ENCODE measurements around the gene ANKS6.

DNA sequence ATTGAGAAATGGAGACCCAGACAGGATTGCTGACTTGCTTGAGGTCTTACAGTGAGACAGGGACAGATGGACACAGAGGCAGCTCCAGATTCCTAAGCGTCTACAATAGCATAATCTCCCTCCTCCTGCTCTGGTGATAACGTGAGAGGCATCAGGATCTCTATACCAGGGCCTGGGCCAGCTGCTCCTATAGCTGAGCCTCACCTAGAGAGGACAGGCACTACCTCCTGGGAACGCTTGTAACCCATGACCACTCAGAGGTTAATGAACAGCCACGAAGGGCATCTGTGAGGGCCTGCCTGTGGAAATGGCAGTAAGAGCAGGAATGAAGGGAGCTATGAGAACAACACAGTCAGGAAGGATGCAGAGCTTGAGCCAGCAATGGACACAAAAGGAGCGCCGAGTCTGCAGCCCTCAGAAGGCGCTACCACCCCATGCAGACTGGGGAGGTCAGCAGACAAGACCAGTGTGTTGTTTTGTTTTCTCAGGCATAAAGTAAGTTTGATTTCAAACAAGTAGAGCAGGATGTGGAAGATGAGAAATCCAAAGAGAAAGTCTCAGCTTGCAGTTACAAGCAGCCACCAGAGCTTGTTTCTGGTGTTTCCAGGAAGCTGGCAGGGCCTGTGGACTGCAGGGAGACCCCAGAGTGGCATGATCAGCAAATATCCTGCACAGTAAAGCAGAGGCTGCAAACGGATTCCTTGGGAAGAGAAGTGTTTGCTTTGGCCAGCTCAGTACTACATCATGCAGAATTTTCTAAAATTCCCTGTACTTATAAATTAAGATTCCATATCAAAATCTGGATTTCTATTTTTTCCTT is 17.4 kb downstream of the ANKS6 start:
- TF ChIP-seq CTCF (IDR thresholded peaks at IDR 0.05) (no peak), POLR2A (IDR thresholded peaks at IDR 0.05) (no peak), POLR2AphosphoS5 (IDR thresholded peaks at IDR 0.05) (no peak)

Measured in stomach (tissue), 4 donors.